HepG2 (cell line): ENCODE measurements around the gene SLC12A9. TPM values are rescaled to one million over a fixed set of nuclear protein-coding genes. Genes with fewer than 3 reads are reported as not detected.

Source experiments
- CC2D1A ChIP-seq: sonication (generic); formaldehyde crosslinking; IDR thresholded peaks from 2 replicates; pipeline ENCODE4 v1.8.1; 2023; ENCODE audit warnings: mild to moderate bottlenecking, missing genetic modification reagents
- CENPT ChIP-seq: sonication (generic); formaldehyde crosslinking; IDR thresholded peaks from 2 replicates; pipeline ENCODE4 v1.8.0; 2022; ENCODE audit warnings: low read depth, mild to moderate bottlenecking, moderate library complexity, missing genetic modification reagents
- HOXA5 ChIP-seq: sonication (generic); formaldehyde crosslinking; IDR thresholded peaks from 2 replicates; pipeline ENCODE4 v1.4.0; 2020; ENCODE audit warnings: missing genetic modification reagents
- KLF12 ChIP-seq: sonication (generic); formaldehyde crosslinking; IDR thresholded peaks from 2 replicates; pipeline ENCODE4 v1.4.0; 2020; ENCODE audit warnings: missing genetic modification reagents, borderline replicate concordance
- NRL ChIP-seq: sonication (generic); formaldehyde crosslinking; IDR thresholded peaks from 2 replicates; pipeline ENCODE4 v1.5.0; 2020; ENCODE audit warnings: missing genetic modification reagents, mild to moderate bottlenecking, moderate library complexity, borderline replicate concordance
- POGK ChIP-seq: sonication (generic); formaldehyde crosslinking; conservative IDR thresholded peaks from 2 replicates; pipeline ENCODE4 v1.8.0; 2022; ENCODE audit warnings: mild to moderate bottlenecking, moderate library complexity, missing genetic modification reagents
- REST ChIP-seq, 2 experiments: IDR thresholded peaks; 2 replicates each; pipeline ENCODE4 v1.6.1; 2011 to 2012; ENCODE audit warnings: low read length in 2 of 2, borderline replicate concordance in 1 of 2, low read depth in 1 of 2, mild to moderate bottlenecking in 1 of 2, moderate library complexity in 1 of 2
- SATB2 ChIP-seq: sonication (generic); formaldehyde crosslinking; IDR thresholded peaks from 2 replicates; pipeline ENCODE4 v1.5.0; 2020; ENCODE audit warnings: missing genetic modification reagents
- STAT6 ChIP-seq: sonication (generic); formaldehyde crosslinking; IDR thresholded peaks from 2 replicates; pipeline ENCODE4 v1.4.0; 2020; ENCODE audit warnings: missing genetic modification reagents, mild to moderate bottlenecking, borderline replicate concordance
- TFAP4 ChIP-seq: sonication (generic); IDR thresholded peaks from 2 replicates; pipeline ENCODE4 v1.6.1; 2016; ENCODE audit warnings: low read depth, borderline replicate concordance
- ZBTB14 ChIP-seq: sonication (generic); formaldehyde crosslinking; IDR thresholded peaks from 2 replicates; pipeline ENCODE4 v1.4.0; 2020; ENCODE audit warnings: missing genetic modification reagents
- ZFP62 ChIP-seq: sonication (generic); formaldehyde crosslinking; IDR thresholded peaks from 2 replicates; pipeline ENCODE4 v1.4.0; 2020; ENCODE audit warnings: missing genetic modification reagents
- ZNF251 ChIP-seq: sonication (generic); formaldehyde crosslinking; IDR thresholded peaks from 2 replicates; pipeline ENCODE4 v1.9.0; 2021; ENCODE audit warnings: mild to moderate bottlenecking, missing genetic modification reagents
- ZNF367 ChIP-seq: sonication (generic); formaldehyde crosslinking; IDR thresholded peaks from 2 replicates; pipeline ENCODE4 v1.4.0; 2020; ENCODE audit warnings: missing genetic modification reagents, borderline replicate concordance
- ZNF460 ChIP-seq: sonication (generic); formaldehyde crosslinking; IDR thresholded peaks from 2 replicates; pipeline ENCODE4 v1.5.1; 2020; ENCODE audit warnings: missing genetic modification reagents, mild to moderate bottlenecking, borderline replicate concordance
- ZNF788 ChIP-seq: sonication (generic); formaldehyde crosslinking; IDR thresholded peaks from 2 replicates; pipeline ENCODE4 v1.5.0; 2020; ENCODE audit warnings: mild to moderate bottlenecking, missing genetic modification reagents, borderline replicate concordance
- ZNF841 ChIP-seq: sonication (generic); formaldehyde crosslinking; IDR thresholded peaks from 2 replicates; pipeline ENCODE4 v1.8.1; 2023; ENCODE audit warnings: missing genetic modification reagents, borderline replicate concordance
- ZNF879 ChIP-seq: sonication (generic); formaldehyde crosslinking; IDR thresholded peaks from 2 replicates; pipeline ENCODE4 v1.8.1; 2023; ENCODE audit warnings: missing genetic modification reagents
- polyA plus RNA-seq, 8 experiments: library from polyadenylated mRNA; depleted of rRNA in 3 of 8; stranded (reverse) in 7 of 8; unstranded in 1 of 8; fragments of >200 nt; fragmentation: Illumina TruSeq in 4 of 8; extraction: Trizol in 4 of 8; gene quantifications; 2 replicates each; pipeline versions ENCODE4 v1.2.1 to v1.2.3, GENCODE V29; 2011 to 2016; ENCODE audit warnings: low read depth in 4 of 8, missing spikeins in 1 of 8, mixed read lengths in 1 of 8; ENCODE audit not compliant: insufficient read depth in 1 of 8
- total RNA-seq, 5 experiments: library from RNA; depleted of rRNA; stranded (reverse); fragments of >200 nt; fragmentation: Illumina TruSeq; extraction: Trizol; gene quantifications; 2 replicates each; pipeline ENCODE4 v1.2.3, GENCODE V29; 2016; ENCODE audit warnings: low read depth in 1 of 5

SLC12A9 gene
- total and polyA plus RNA-seq, 2 of the 13 experiments (the other 11 are each of a cell fraction or from before 2014, with no cell fraction given), result 8.7 to 16.6 TPM

- peak in 1 of 2 experiments; percentile 61; a peak in 2 of 4 replicates for TF ChIP-seq REST (IDR thresholded peaks at IDR 0.05; ENCODE audit: borderline replicate concordance in 1 of 2, low read depth in 1 of 2, low read length in 2 of 2)
- peak; percentile 25; the same call in 1 of the 2 replicates for TF ChIP-seq TFAP4
- TF ChIP-seq ZFP62, result no peak
- TF ChIP-seq ZNF841 (CRISPR knock-in tag), result no peak
- no peak for TF ChIP-seq CC2D1A
- peak; percentile 66; the same call in 1 of the 2 replicates for TF ChIP-seq POGK (CRISPR knock-in tag)
- no peak for TF ChIP-seq KLF12 (CRISPR knock-in tag)
- no peak for TF ChIP-seq ZNF460 (CRISPR knock-in tag)
- TF ChIP-seq ZNF251 (CRISPR knock-in tag), result no peak
- TF ChIP-seq STAT6 (CRISPR knock-in tag), result peak; percentile 84
- peak; percentile 86 for TF ChIP-seq ZNF879 (CRISPR knock-in tag)
- TF ChIP-seq ZBTB14 (CRISPR knock-in tag), result peak; percentile 38; the same call in 1 of the 2 replicates
- TF ChIP-seq SATB2 (CRISPR knock-in tag), result no peak
- peak; percentile 85; the same call in 1 of the 2 replicates for TF ChIP-seq ZNF788
- no peak for TF ChIP-seq CENPT (CRISPR knock-in tag)
- no peak for TF ChIP-seq ZNF367
- TF ChIP-seq HOXA5 (CRISPR knock-in tag), result peak; percentile 76
- peak; percentile 70; the same call in 1 of the 2 replicates for TF ChIP-seq NRL
These were observed 22.3 kb downstream of the SLC12A9 start, which contains the start of gene SRRT (continued) for GRCh38 chr7:100874577-100875355.
